T-cell (primary cell): ENCODE results near the gene BEAN1. TPM values are rescaled to one million over a fixed set of nuclear protein-coding genes. Genes with fewer than 3 reads are reported as not detected.
"Not testable (repeated sequence)": the region's sequence is repeated elsewhere in the genome, so short reads cannot be mapped to it uniquely, and the experiment has no call there.

Experiments
- ATAC-seq, 4 experiments: fragments of 200-7000 bp in 3 of 4; fragments of 150-1000 bp in 1 of 4; cut with Tn5 transposase; replicated peaks in 1 of 4; 1 replicate in 3 of 4; 2 replicates in 1 of 4; pipeline ENCODE4 v1.10.0; 2021; ENCODE audit warnings: moderate library complexity in 3 of 4, mild to moderate bottlenecking in 2 of 4, moderate number of reproducible peaks in 1 of 4
- CTCF ChIA-PET, 2 donors: fragments of 300-600 bp; sonication (Branson Sonifier 250); formaldehyde crosslinking; loops; one replicate each; lab custom pipeline; 2022; ENCODE audit warnings: antibody characterized with exemption in 2 of 2; lab: Charles Lee
- POLR2A ChIA-PET, 2 donors: fragments of 300-600 bp; sonication (Branson Sonifier 250); formaldehyde crosslinking; loops; one replicate each; lab custom pipeline; 2022; ENCODE audit warnings: antibody characterized with exemption in 2 of 2; lab: Charles Lee
- DNase-seq, 35 experiments: peaks; one replicate each; pipeline versions ENCODE4 v3.0.0 to v3.0.0-alpha.2; 2013 to 2023
- H3K27ac ChIP-seq: one replicate; pipeline ENCODE4 v1.5.1; 2013; ENCODE audit warnings: low read length
- H3K27me3 ChIP-seq, 2 experiments: replicated peaks in 1 of 2; 1 replicate in 1 of 2; 2 replicates in 1 of 2; pipeline versions ENCODE4 v1.6.1 to v1.7.0; 2013; ENCODE audit warnings: low read length in 1 of 2, mixed read lengths in 1 of 2; ENCODE audit not compliant: control insufficient read depth in 2 of 2, insufficient read depth in 2 of 2; ENCODE audit errors: extremely low read depth in 1 of 2
- H3K36me3 ChIP-seq, 2 donors: 1 replicate in 1 of 2; 2 replicates in 1 of 2; pipeline versions ENCODE4 v1.6.1 to v1.7.0; 2013; ENCODE audit warnings: low read length in 1 of 2; ENCODE audit not compliant: control insufficient read depth in 2 of 2, insufficient read depth in 1 of 2; ENCODE audit errors: extremely low read depth in 1 of 2
- H3K4me1 ChIP-seq, 2 experiments: 1 replicate in 1 of 2; 2 replicates in 1 of 2; pipeline versions ENCODE4 v1.6.1 to v1.7.0; 2013; ENCODE audit warnings: low read length in 2 of 2, mixed read lengths in 1 of 2; ENCODE audit not compliant: insufficient read depth in 2 of 2, control insufficient read depth in 1 of 2; ENCODE audit errors: extremely low read depth in 1 of 2
- H3K4me3 ChIP-seq, 2 donors: 1 replicate in 1 of 2; 2 replicates in 1 of 2; pipeline versions ENCODE4 v1.5.1 to v1.7.0; 2013; ENCODE audit warnings: mild to moderate bottlenecking in 2 of 2, low read length in 1 of 2, moderate library complexity in 1 of 2; ENCODE audit not compliant: control insufficient read depth in 1 of 2; ENCODE audit errors: extremely low read depth in 1 of 2
- H3K9me3 ChIP-seq: 2 replicates; pipeline ENCODE4 v1.7.0; 2013
- H3K27ac Mint-ChIP-seq, 2 donors: one replicate each; pipeline ENCODE4 v1.8.0; 2020 to 2021; ENCODE audit warnings: mild to moderate bottlenecking in 2 of 2, mixed read lengths in 2 of 2
- H3K27me3 Mint-ChIP-seq, 2 donors: one replicate each; pipeline ENCODE4 v1.8.0; 2021 to 2022; ENCODE audit warnings: mixed read lengths in 2 of 2
- H3K36me3 Mint-ChIP-seq: one replicate; pipeline ENCODE4 v1.8.0; 2021; ENCODE audit warnings: mixed read lengths
- H3K4me1 Mint-ChIP-seq, 3 donors: one replicate each; pipeline ENCODE4 v1.8.0; 2020 to 2022; ENCODE audit warnings: mixed read lengths in 3 of 3, mild to moderate bottlenecking in 1 of 3
- H3K4me3 Mint-ChIP-seq, 3 donors: one replicate each; pipeline ENCODE4 v1.8.0; 2020 to 2022; ENCODE audit warnings: mild to moderate bottlenecking in 3 of 3, mixed read lengths in 3 of 3, moderate library complexity in 3 of 3
- H3K9me3 Mint-ChIP-seq, 3 donors: one replicate each; pipeline ENCODE4 v1.8.0; 2020 to 2022; ENCODE audit warnings: mixed read lengths in 3 of 3
- WGBS: methylation state at CpG from one replicate; pipeline ENCODE4 v1.1.5; 2013; ENCODE audit warnings: missing lambda C conversion rate; ENCODE audit not compliant: insufficient coverage; 5-methylcytosine and 5-hydroxymethylcytosine counted together
- total RNA-seq, 35 experiments: library from RNA in 6 of 35; stranded (reverse) in 6 of 35; fragments of 120-200 nt in 1 of 35; gene quantifications; one replicate each; pipeline versions ENCODE4 v1.2.1 to v1.2.4 and lab custom pipeline; 2013 to 2026

Gene BEAN1
- total RNA-seq, 5 donors from 2014 or later (not counting 1 experiment from before 2014, with no cell fraction given) = not detected

- no peaks in the 10 kb centered on the region for H3K9me3 Mint-ChIP-seq
- H3K4me1 ChIP-seq = no peaks in the 10 kb centered on the region
- H3K27ac ChIP-seq = no peak overlapping the region
- no peaks in the 10 kb centered on the region for H3K36me3 ChIP-seq
- H3K27ac Mint-ChIP-seq = no peak overlapping the region
- ATAC-seq (no peak), DNase-seq (peak in 1 of 35 experiments; percentile 21)
- POLR2A ChIA-PET = no interaction called here
- WGBS = 67% methylated on average over 3 of the region's 3 CpGs
- H3K9me3 ChIP-seq = no peaks in the 10 kb centered on the region
- H3K4me3 Mint-ChIP-seq = no peak overlapping the region
- H3K4me3 ChIP-seq = no peak overlapping the region
- H3K27me3 Mint-ChIP-seq = peaks cover 15 to 29% of the 10 kb centered on the region in 2 donors
- no peaks in the 10 kb centered on the region for H3K4me1 Mint-ChIP-seq
- H3K36me3 Mint-ChIP-seq = no peaks in the 10 kb centered on the region
- CTCF ChIA-PET = no interaction called here
- H3K27me3 ChIP-seq = peaks cover 0 to 40% of the 10 kb centered on the region in 2 experiments
Observed at GRCh38 chr16:66444049-66444481, 17.0 kb downstream of the BEAN1 start.

- Histone ChIP-seq H3K27me3 (peaks cover 0 to 24% of the 10 kb centered on the region in 2 experiments), H3K4me1 (no peaks in the 10 kb centered on the region), H3K9me3 (no peaks in the 10 kb centered on the region), H3K36me3 (no peaks in the 10 kb centered on the region), H3K4me3 (no peak overlapping the region), H3K27ac (no peak overlapping the region)
- ChIA-PET POLR2A (no interaction called here), CTCF (interaction anchor here in 1 of 2 donors (0.6 kb wide), 1 partner anchor 10 kb away, joined by 3 read pairs; no protein-coding TSS in a partner anchor)
- H3K4me1 Mint-ChIP-seq = no peaks in the 10 kb centered on the region
- WGBS = no CpG with 5 or more reads among the region's 1 CpG
- ATAC-seq = no peak
- DNase-seq = no peak
- H3K27me3 Mint-ChIP-seq = peaks cover 7 to 11% of the 10 kb centered on the region in 2 donors
- H3K9me3 Mint-ChIP-seq = no peaks in the 10 kb centered on the region
- no peak overlapping the region for H3K4me3 Mint-ChIP-seq
- H3K27ac Mint-ChIP-seq = no peak overlapping the region
- H3K36me3 Mint-ChIP-seq = no peaks in the 10 kb centered on the region
Observed at GRCh38 chr16:66446737-66447136, 19.6 kb downstream of the BEAN1 start.

- Mint-ChIP-seq H3K27ac (no peak overlapping the region), H3K9me3 (no peaks in the 10 kb centered on the region), H3K27me3 (peaks cover 7 to 11% of the 10 kb centered on the region in 2 donors), H3K4me3 (no peak overlapping the region), H3K4me1 (no peaks in the 10 kb centered on the region), H3K36me3 (no peaks in the 10 kb centered on the region)
- H3K27ac ChIP-seq = no peak overlapping the region
- peak in 1 of 35 experiments; percentile 1 for DNase-seq
- no peaks in the 10 kb centered on the region for H3K36me3 ChIP-seq
- no peaks in the 10 kb centered on the region for H3K9me3 ChIP-seq
- H3K27me3 ChIP-seq = peaks cover 0 to 17% of the 10 kb centered on the region in 2 experiments
- CTCF ChIA-PET = no interaction called here
- POLR2A ChIA-PET = no interaction called here
- ATAC-seq = no peak
- no peaks in the 10 kb centered on the region for H3K4me1 ChIP-seq
- no peak overlapping the region for H3K4me3 ChIP-seq
Observed at GRCh38 chr16:66447491-66447890, 20.4 kb downstream of the BEAN1 start.

DNA sequence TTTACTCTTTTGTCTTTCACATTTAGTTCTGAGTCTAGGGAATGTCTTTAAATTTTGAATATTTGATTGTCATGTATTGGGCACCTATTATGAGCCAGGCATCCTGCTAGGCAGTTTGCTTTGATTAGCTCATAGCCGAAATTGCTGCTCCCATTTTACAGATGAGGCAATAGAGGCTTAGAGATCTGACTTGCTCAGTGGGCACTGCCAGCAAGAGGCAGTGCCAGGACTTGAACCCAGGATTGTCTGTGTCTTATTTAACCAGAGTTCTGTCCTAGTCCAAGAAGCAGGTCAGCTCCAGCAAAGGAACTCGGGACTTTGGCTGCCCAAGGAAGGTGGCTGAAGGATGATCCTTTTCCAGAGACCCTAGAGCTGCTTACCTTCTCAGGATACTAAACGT lies 24.5 kb downstream of the BEAN1 start:
- Mint-ChIP-seq H3K4me3 (no peak overlapping the region), H3K4me1 (peaks cover 0 to 11% (median 7%) of the 10 kb centered on the region in 3 donors), H3K27ac (no peak overlapping the region), H3K27me3 (no peaks in the 10 kb centered on the region), H3K36me3 (no peaks in the 10 kb centered on the region), H3K9me3 (no peaks in the 10 kb centered on the region)
- ChIA-PET POLR2A (no interaction called here), CTCF (no interaction called here)
- no peaks in the 10 kb centered on the region for H3K9me3 ChIP-seq
- H3K36me3 ChIP-seq = no peaks in the 10 kb centered on the region
- H3K4me3 ChIP-seq = no peak overlapping the region
- H3K4me1 ChIP-seq = no peaks in the 10 kb centered on the region
- no peak overlapping the region for H3K27ac ChIP-seq
- ATAC-seq (no peak), DNase-seq (peak in 1 of 35 experiments; percentile 12)
- WGBS = 77% methylated on average over 2 of the region's 3 CpGs
- no peaks in the 10 kb centered on the region for H3K27me3 ChIP-seq

DNA sequence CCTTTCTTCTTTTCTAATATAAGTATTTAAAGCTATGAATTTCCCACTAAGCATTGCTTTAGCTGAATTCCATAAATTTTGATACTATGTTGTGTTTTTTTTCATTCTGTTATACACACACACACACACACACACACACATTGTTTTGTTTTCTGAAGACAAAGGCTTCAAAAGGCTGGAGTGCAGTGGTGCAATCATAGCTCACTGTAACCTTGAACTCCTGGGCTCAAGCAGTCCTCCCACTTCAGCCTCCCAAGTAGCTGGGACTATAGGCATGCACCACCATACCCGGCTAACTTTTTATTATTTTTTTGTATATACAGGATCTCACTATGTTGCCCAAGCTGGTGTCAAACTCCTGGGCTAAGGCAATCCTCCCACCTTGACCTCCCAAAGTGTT lies 26.1 kb downstream of the BEAN1 start:
- POLR2A ChIA-PET, H3K9me3 ChIP-seq, H3K36me3 ChIP-seq, H3K27me3 Mint-ChIP-seq, H3K27me3 ChIP-seq, H3K4me3 Mint-ChIP-seq, DNase-seq, ATAC-seq, H3K36me3 Mint-ChIP-seq, H3K4me3 ChIP-seq, H3K4me1 ChIP-seq, H3K27ac ChIP-seq, H3K27ac Mint-ChIP-seq, H3K9me3 Mint-ChIP-seq: not testable (repeated sequence)
- no CpG with 5 or more reads among the region's 1 CpG for WGBS
- peaks cover 0 to 11% (median 7%) of the 10 kb centered on the region in 3 donors for H3K4me1 Mint-ChIP-seq
- CTCF ChIA-PET = interaction anchor here in 1 of 2 donors (0.6 kb wide), 1 partner anchor 80 kb away, joined by 3 read pairs; no protein-coding TSS in a partner anchor

DNA sequence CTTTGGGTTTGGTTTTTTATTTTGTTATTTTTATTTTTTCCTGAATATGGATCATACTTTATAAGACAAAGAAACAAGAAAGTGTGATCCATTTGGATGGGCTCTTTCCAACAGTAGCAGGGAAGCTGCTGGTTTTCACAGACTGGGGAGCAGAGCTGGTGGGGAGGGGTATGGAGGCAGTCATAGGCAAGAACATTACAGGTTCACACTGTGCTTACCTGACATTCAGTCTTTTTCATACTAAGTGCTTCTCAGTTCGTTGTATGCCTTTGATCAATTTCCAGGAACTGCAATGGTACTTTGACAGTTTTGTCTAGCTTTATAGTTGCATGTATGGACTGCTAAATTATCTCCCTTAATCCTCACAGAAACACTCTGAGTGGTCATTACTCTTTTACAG lies 27.7 kb downstream of the BEAN1 start:
- ChIA-PET POLR2A (no interaction called here), CTCF (no interaction called here)
- Histone ChIP-seq H3K36me3 (no peaks in the 10 kb centered on the region), H3K9me3 (no peaks in the 10 kb centered on the region), H3K27ac (no peak overlapping the region), H3K4me3 (no peak overlapping the region), H3K27me3 (peaks cover 0 to 12% of the 10 kb centered on the region in 2 experiments), H3K4me1 (no peaks in the 10 kb centered on the region)
- ATAC-seq (no peak), DNase-seq (no peak)
- Mint-ChIP-seq H3K4me3 (no peak overlapping the region), H3K9me3 (no peaks in the 10 kb centered on the region), H3K27me3 (peaks cover 6 to 11% of the 10 kb centered on the region in 2 donors), H3K36me3 (no peaks in the 10 kb centered on the region), H3K4me1 (peaks cover 0 to 11% (median 7%) of the 10 kb centered on the region in 3 donors), H3K27ac (no peak overlapping the region)
- no CpG with 5 or more reads among the region's 1 CpG for WGBS
